GM15510 (cell line): ENCODE data around the gene GNL1.

ENCODE experiments used
- POLR2A ChIP-seq: IDR thresholded peaks from 3 replicates; pipeline ENCODE4 v1.6.1; 2011; ENCODE audit warnings: borderline replicate concordance; ENCODE audit not compliant: insufficient read length; ENCODE audit errors: extremely low read depth

The GNL1 gene

GRCh38 chr6:30508890-30509736 lies 47.2 kb downstream of the GNL1 start:
- peak; percentile 26 for TF ChIP-seq POLR2A

GRCh38 chr6:30507849-30508827 lies 48.2 kb downstream of the GNL1 start:
- TF ChIP-seq POLR2A: no peak

GRCh38 chr6:30500421-30501355 lies 55.6 kb downstream of the GNL1 start:
- no peak for TF ChIP-seq POLR2A

GRCh38 chr6:30497714-30498113 lies 58.6 kb downstream of the GNL1 start:
- TF ChIP-seq POLR2A: no peak

- no peak for TF ChIP-seq POLR2A
These were observed 60.3 kb downstream of the GNL1 start for GRCh38 chr6:30495993-30496392.

GRCh38 chr6:30494291-30494861 lies 61.9 kb downstream of the GNL1 start:
- no peak for TF ChIP-seq POLR2A

GRCh38 chr6:30493643-30494250 lies 62.5 kb downstream of the GNL1 start:
- TF ChIP-seq POLR2A: peak; percentile 77

GRCh38 chr6:30491991-30492952 lies 64.0 kb downstream of the GNL1 start:
- TF ChIP-seq POLR2A: no peak
